HCT116 (cell line): Measurements from ENCODE around the gene C2orf92. TPM values are rescaled to one million over a fixed set of nuclear protein-coding genes. Genes with fewer than 3 reads are reported as not detected.
A peak's percentile ranks its signal among the peaks of the same experiment; 100 is the strongest.
"Not testable (repeated sequence)": the region's sequence is repeated elsewhere in the genome, so short reads cannot be mapped to it uniquely, and the experiment has no call there.

Experiments used
- ATAC-seq: fragments of 200-7000 bp; cut with Tn5 transposase; 2 replicates; pipeline ENCODE4 v1.9.1; 2020; ENCODE audit warnings: mild to moderate bottlenecking, moderate library complexity
- Bru-seq: library from RNA; stranded (reverse); fragments of 400-500 nt; gene quantifications from one replicate; lab custom pipeline; 2021; lab: Mats Ljungman, UMichigan
- BruChase-seq, 2 experiments: library from RNA; stranded (reverse); fragments of 400-500 nt; gene quantifications; one replicate each; lab custom pipeline; 2021; lab: Mats Ljungman, UMichigan
- BruUV-seq: library from RNA; stranded (reverse); fragments of 400-500 nt; replicated peaks from 2 replicates; lab custom pipeline; 2021; lab: Mats Ljungman, UMichigan
- CTCF ChIA-PET: fragments of 300-600 bp; sonication (Branson Sonifier 250); formaldehyde crosslinking; loops from one replicate; lab custom pipeline; 2021; ENCODE audit warnings: antibody characterized with exemption; lab: Charles Lee
- POLR2A ChIA-PET: fragments of 300-600, 350-600 bp; sonication (Branson Sonifier 250); formaldehyde crosslinking; loops from one replicate; lab custom pipeline; 2021; ENCODE audit warnings: antibody characterized with exemption; lab: Charles Lee
- RAD21 ChIA-PET, 2 experiments: fragments of 300-600 bp; sonication (Branson Sonifier 250); formaldehyde crosslinking; loops; one replicate each; lab custom pipeline; 2023; ENCODE audit warnings: low total read pairs in 2 of 2; ENCODE audit not compliant: uncharacterized antibody in 2 of 2, unreplicated experiment in 2 of 2, low non-redundant PET in 1 of 2; lab: Charles Lee
- DNase-seq: peaks from one replicate; pipeline ENCODE4 v3.0.0-alpha.2; 2010; ENCODE audit warnings: low read depth, low spot score
- H2AFZ ChIP-seq: fragments of 200-600 bp; shearing (Covaris generic), sonication (generic); 2 replicates; pipeline ENCODE4 v1.6.1; 2017; ENCODE audit warnings: low read depth, mixed run types, mixed read lengths, antibody characterized with exemption, low read length; ENCODE audit not compliant: poor library complexity, severe bottlenecking
- H3K27ac ChIP-seq: 2 replicates; pipeline ENCODE4 v1.5.1; 2012; ENCODE audit warnings: low read depth, low read length
- H3K27me3 ChIP-seq: fragments of 200-600 bp; sonication (generic); 2 replicates; pipeline ENCODE4 v1.6.1; 2016; ENCODE audit warnings: mixed run types, low read length, mixed read lengths; ENCODE audit not compliant: insufficient read depth
- H3K36me3 ChIP-seq, 2 experiments: fragments of 200-500 bp in 1 of 2; fragments of 200-600 bp in 1 of 2; sonication (Bioruptor generic) in 1 of 2; sonication (generic) in 1 of 2; 2 replicates each; pipeline versions ENCODE4 v1.5.1 to v1.6.1; 2014 to 2016; ENCODE audit warnings: low read length in 2 of 2, inconsistent platforms in 1 of 2, mixed read lengths in 1 of 2, mixed run types in 1 of 2; ENCODE audit not compliant: insufficient read depth in 2 of 2, control insufficient read depth in 1 of 2
- H3K4me1 ChIP-seq, 2 experiments: fragments of 200-600 bp in 1 of 2; sonication (generic) in 1 of 2; 2 replicates each; pipeline versions ENCODE4 v1.5.1 to v1.6.1; 2012 to 2017; ENCODE audit warnings: low read length in 2 of 2, inconsistent platforms in 1 of 2, mild to moderate bottlenecking in 1 of 2, mixed read lengths in 1 of 2, mixed run types in 1 of 2, moderate library complexity in 1 of 2; ENCODE audit not compliant: insufficient read depth in 2 of 2, control insufficient read depth in 1 of 2
- H3K4me2 ChIP-seq: fragments of 200-600 bp; sonication (generic); 2 replicates; pipeline ENCODE4 v1.6.1; 2017; ENCODE audit warnings: mixed run types, low read length, mixed read lengths
- H3K4me3 ChIP-seq, 2 experiments: fragments of 200-600 bp in 1 of 2; sonication (generic) in 1 of 2; replicated peaks in 1 of 2; 2 replicates each; pipeline ENCODE4 v1.5.1; 2011 to 2016; ENCODE audit warnings: low read length in 2 of 2, control low read depth in 1 of 2, low read depth in 1 of 2, mild to moderate bottlenecking in 1 of 2, mixed read lengths in 1 of 2, mixed run types in 1 of 2
- H3K79me2 ChIP-seq: fragments of 200-600 bp; sonication (generic); 2 replicates; pipeline ENCODE4 v1.6.1; 2017; ENCODE audit warnings: mild to moderate bottlenecking, mixed run types, low read length, moderate library complexity, mixed read lengths; ENCODE audit not compliant: insufficient read depth
- H3K9ac ChIP-seq: fragments of 200-600 bp; sonication (generic); 2 replicates; pipeline ENCODE4 v1.6.1; 2016; ENCODE audit warnings: low read length, mixed read lengths
- H3K9me2 ChIP-seq: fragments of 200-600 bp; sonication (generic), shearing (Covaris generic); 2 replicates; pipeline ENCODE4 v1.6.1; 2017; ENCODE audit warnings: mixed run types, mild to moderate bottlenecking, moderate library complexity; ENCODE audit not compliant: insufficient read depth
- H3K9me3 ChIP-seq, 2 experiments: fragments of 200-500 bp in 1 of 2; fragments of 200-600 bp in 1 of 2; sonication (Bioruptor generic) in 1 of 2; sonication (generic) in 1 of 2; 2 replicates each; pipeline ENCODE4 v1.6.1; 2014 to 2017; ENCODE audit warnings: low read length in 2 of 2, mixed read lengths in 2 of 2, inconsistent platforms in 1 of 2, low read depth in 1 of 2, mild to moderate bottlenecking in 1 of 2, mixed run types in 1 of 2, moderate library complexity in 1 of 2; ENCODE audit not compliant: control insufficient read depth in 1 of 2, insufficient read depth in 1 of 2
- H4K20me1 ChIP-seq: fragments of 200-600 bp; sonication (generic), shearing (Covaris generic); 2 replicates; pipeline ENCODE4 v1.6.1; 2017; ENCODE audit warnings: mixed run types, mild to moderate bottlenecking, moderate library complexity; ENCODE audit not compliant: insufficient read depth
- EGR1 ChIP-seq: IDR thresholded peaks from 2 replicates; pipeline ENCODE4 v1.6.1; 2012; ENCODE audit warnings: low read depth
- ELF1 ChIP-seq: IDR thresholded peaks from 2 replicates; pipeline ENCODE4 v1.6.1; 2012; ENCODE audit warnings: low read depth, borderline replicate concordance
- EZH2phosphoT487 ChIP-seq: fragments of 200-600 bp; IDR thresholded peaks from 2 replicates; pipeline ENCODE4 v1.6.1; 2018; ENCODE audit warnings: antibody characterized with exemption, borderline replicate concordance
- FOSL1 ChIP-seq: IDR thresholded peaks from 2 replicates; pipeline ENCODE4 v1.6.1; 2012; ENCODE audit warnings: low read depth
- POLR2A ChIP-seq: IDR thresholded peaks from 2 replicates; pipeline ENCODE4 v1.7.0; 2011; ENCODE audit warnings: borderline replicate concordance; ENCODE audit not compliant: insufficient read depth, insufficient read length; ENCODE audit errors: extremely low read depth
- RAD21 ChIP-seq: IDR thresholded peaks from 2 replicates; pipeline ENCODE4 v1.6.1; 2012; ENCODE audit warnings: low read depth, mild to moderate bottlenecking
- SIN3A ChIP-seq: IDR thresholded peaks from 2 replicates; pipeline ENCODE4 v1.6.1; 2012; ENCODE audit warnings: low read depth
- SRF ChIP-seq: IDR thresholded peaks from 2 replicates; pipeline ENCODE4 v1.6.1; 2012; ENCODE audit warnings: low read depth
- YY1 ChIP-seq: IDR thresholded peaks from 2 replicates; pipeline ENCODE4 v1.6.1; 2011; ENCODE audit warnings: low read length, low read depth, moderate library complexity, mild to moderate bottlenecking; ENCODE audit not compliant: insufficient replicate concordance; ENCODE audit errors: extremely low read depth
- ZFX ChIP-seq: fragments of 450-650 bp; IDR thresholded peaks from 2 replicates; pipeline ENCODE4 v1.6.1; 2017
- intact Hi-C: fragments of 100-400 bp; cut with micrococcal nuclease; formaldehyde crosslinking; loops from 2 replicates; pipeline ENCODE4 v1.10.0; 2022
- long read RNA-seq: library from polyadenylated mRNA; unstranded; transcript quantifications from one replicate; pipeline ENCODE4 v2.0.0, GENCODE V29; 2021; ENCODE audit not compliant: unreplicated experiment
- polyA plus RNA-seq: library from polyadenylated mRNA; unstranded; fragments of >200 nt; gene quantifications from 2 replicates; pipeline ENCODE4 v1.2.1, GENCODE V29; 2012; ENCODE audit warnings: missing spikeins
- total RNA-seq: library from RNA; stranded (reverse); gene quantifications from one replicate; pipeline ENCODE4 v1.2.1, GENCODE V29; 2021; ENCODE audit not compliant: unreplicated experiment
- TF ChIP-seq, protein P1 (sequence below): IDR thresholded peaks from 2 replicates; pipeline ENCODE4 v1.6.1; 2012; ENCODE audit warnings: low read depth

The C2orf92 gene
- 3.0 TPM for total RNA-seq
- 1.3 and 1.9 TPM in 2 replicates for polyA plus RNA-seq
- percentile 35 among the genes with signal in this experiment for Bru-seq, nascent RNA
- percentile 36 among the genes with signal in this experiment for BruChase-seq, experiment 1, labeled RNA remaining after a 6-hour chase
- percentile 34 among the genes with signal in this experiment for BruChase-seq, experiment 2, labeled RNA remaining after a 2-hour chase
- long read RNA-seq, partial matches to known transcripts: 0 of 2 reads
- long read RNA-seq, other reads (novel, unspliced or antisense): 2 of 2 reads

DNA sequence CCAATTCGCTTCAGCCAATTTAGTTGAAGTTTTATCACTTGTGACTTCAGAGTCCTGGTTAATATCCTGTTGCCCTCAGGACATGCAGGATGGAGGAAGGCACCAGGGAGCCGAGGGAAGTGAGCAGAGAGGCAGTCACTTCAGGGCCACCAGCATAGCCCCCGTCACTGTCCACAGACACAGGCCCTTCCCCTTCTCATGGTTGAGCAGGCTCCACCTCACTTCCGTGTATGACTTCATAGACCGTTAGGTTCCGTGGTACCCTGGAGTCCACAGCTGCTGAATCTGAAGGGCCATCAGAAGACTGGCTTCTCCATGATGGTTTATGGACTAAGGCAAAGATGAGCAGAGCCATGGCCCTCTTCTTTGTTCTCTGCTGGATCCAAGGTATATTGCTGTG lies at the start of gene C2orf92:
TSS of gene C2orf92 (plus strand) at position 266 of the 400 bp plus-strand sequence. CDS start at position 342, 76 bp downstream.
- Histone ChIP-seq H3K9me3 (no peaks in the 10 kb centered on the region), H2AFZ (no peak within 1 kb of the TSS), H3K4me1 (peaks cover 6 to 7% of the 10 kb centered on the region in 2 experiments; a peak in 2 of 4 replicates), H3K4me2 (no peak within 1 kb of the TSS), H3K27me3 (no peaks in the 10 kb centered on the region), H3K4me3 (no peak within 1 kb of the TSS), H4K20me1 (no peaks in the 10 kb centered on the region), H3K9ac (no peak within 1 kb of the TSS)
- DNase-seq: no peak
- no TSS peak for BruUV-seq
- intact Hi-C loops: no loop called here
- TF ChIP-seq RAD21 (no peak), SRF (no peak), EGR1 (no peak), EZH2phosphoT487 (no peak), POLR2A (no peak), SIN3A (no peak), ZFX (no peak), FOSL1 (no peak), YY1 (no peak), ELF1 (no peak)
- TF ChIP-seq, protein P1, sequence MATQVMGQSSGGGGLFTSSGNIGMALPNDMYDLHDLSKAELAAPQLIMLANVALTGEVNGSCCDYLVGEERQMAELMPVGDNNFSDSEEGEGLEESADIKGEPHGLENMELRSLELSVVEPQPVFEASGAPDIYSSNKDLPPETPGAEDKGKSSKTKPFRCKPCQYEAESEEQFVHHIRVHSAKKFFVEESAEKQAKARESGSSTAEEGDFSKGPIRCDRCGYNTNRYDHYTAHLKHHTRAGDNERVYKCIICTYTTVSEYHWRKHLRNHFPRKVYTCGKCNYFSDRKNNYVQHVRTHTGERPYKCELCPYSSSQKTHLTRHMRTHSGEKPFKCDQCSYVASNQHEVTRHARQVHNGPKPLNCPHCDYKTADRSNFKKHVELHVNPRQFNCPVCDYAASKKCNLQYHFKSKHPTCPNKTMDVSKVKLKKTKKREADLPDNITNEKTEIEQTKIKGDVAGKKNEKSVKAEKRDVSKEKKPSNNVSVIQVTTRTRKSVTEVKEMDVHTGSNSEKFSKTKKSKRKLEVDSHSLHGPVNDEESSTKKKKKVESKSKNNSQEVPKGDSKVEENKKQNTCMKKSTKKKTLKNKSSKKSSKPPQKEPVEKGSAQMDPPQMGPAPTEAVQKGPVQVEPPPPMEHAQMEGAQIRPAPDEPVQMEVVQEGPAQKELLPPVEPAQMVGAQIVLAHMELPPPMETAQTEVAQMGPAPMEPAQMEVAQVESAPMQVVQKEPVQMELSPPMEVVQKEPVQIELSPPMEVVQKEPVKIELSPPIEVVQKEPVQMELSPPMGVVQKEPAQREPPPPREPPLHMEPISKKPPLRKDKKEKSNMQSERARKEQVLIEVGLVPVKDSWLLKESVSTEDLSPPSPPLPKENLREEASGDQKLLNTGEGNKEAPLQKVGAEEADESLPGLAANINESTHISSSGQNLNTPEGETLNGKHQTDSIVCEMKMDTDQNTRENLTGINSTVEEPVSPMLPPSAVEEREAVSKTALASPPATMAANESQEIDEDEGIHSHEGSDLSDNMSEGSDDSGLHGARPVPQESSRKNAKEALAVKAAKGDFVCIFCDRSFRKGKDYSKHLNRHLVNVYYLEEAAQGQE: no peak
- TF ChIP-seq, all 23 proteins: peak for 0
- Histone ChIP-seq H3K79me2 (no peaks in the 10 kb centered on the region), H3K27ac (no peak within 1 kb of the TSS), H3K36me3 (no peaks in the 10 kb centered on the region), H3K9me2 (no peaks in the 10 kb centered on the region)
- ChIA-PET CTCF (no interaction called here), POLR2A (no interaction called here), RAD21 (no interaction called here)
- ATAC-seq: no peak

DNA sequence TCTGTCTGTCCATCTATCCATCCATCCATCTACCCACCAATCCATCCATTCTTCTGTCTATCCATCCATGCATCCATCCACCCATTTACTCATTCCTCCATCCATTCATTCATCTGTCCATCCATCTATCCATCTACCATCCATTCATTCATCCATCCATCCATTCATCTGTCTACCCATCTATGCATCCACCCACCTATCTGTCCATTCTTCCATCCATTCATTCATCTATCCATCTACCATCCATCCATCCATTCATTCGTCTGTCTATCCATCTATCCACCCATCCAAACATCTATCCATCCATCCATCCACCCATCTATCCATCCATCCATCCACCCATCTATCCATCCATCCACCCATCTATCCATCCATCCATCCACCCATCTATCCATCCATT lies 49.0 kb upstream of the C2orf92 start:
- DNase-seq, H2AFZ ChIP-seq, H4K20me1 ChIP-seq, BruUV-seq, intact Hi-C loops, CTCF ChIA-PET, RAD21 ChIA-PET, H3K27me3 ChIP-seq, POLR2A ChIA-PET, H3K4me3 ChIP-seq, H3K36me3 ChIP-seq, H3K27ac ChIP-seq, H3K79me2 ChIP-seq, H3K9me3 ChIP-seq, H3K4me1 ChIP-seq, H3K9ac ChIP-seq, ATAC-seq, H3K9me2 ChIP-seq, H3K4me2 ChIP-seq: not testable (repeated sequence)

DNA sequence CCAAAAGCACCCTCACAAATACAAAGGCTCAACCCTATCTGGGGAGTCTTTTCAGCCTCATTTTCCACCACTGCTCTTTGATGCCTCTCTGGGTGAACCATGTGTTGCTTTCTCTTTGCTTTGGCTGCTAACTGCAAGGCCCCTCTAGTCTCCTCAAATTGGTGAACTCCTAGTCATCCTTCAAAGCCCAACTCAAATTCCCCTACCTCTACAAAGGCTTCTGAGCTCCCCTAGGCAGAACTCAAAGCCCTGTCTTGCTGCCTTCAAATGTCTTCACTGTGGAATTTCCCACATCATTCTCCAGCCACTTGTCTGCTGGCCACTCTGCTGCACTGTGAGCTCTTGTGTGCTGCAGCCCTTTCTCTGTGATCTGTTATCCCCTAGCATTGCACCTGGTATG lies 46.5 kb upstream of the C2orf92 start:
- RAD21 ChIA-PET, H3K4me3 ChIP-seq, ATAC-seq, H2AFZ ChIP-seq, BruUV-seq, H3K4me2 ChIP-seq, H3K4me1 ChIP-seq, POLR2A ChIA-PET, H3K27me3 ChIP-seq, intact Hi-C loops, DNase-seq, CTCF ChIA-PET, H4K20me1 ChIP-seq, H3K36me3 ChIP-seq, H3K79me2 ChIP-seq, H3K27ac ChIP-seq, H3K9ac ChIP-seq, H3K9me3 ChIP-seq, H3K9me2 ChIP-seq: not testable (repeated sequence)
